ENCODE results near the gene RBL1. TPM values are rescaled to one million over a fixed set of nuclear protein-coding genes. Genes with fewer than 3 reads are reported as not detected.
A peak's percentile ranks its signal among the peaks of the same experiment; 100 is the strongest.

The RBL1 gene
- total and polyA plus RNA-seq, 4 donors = 1.4 to 9.5 (median 5.4) TPM

GRCh38 chr20:37096415-37097041 is 731 bp upstream of the RBL1 start:
- H3K4me3 ChIP-seq = no peak overlapping the region
- no peaks in the 10 kb centered on the region for H3K9me3 ChIP-seq (ENCODE audit: control insufficient read depth in 4 of 4, insufficient read depth in 3 of 4, low read length in 3 of 4)
- no peak overlapping the region for H3K9ac ChIP-seq (ENCODE audit: insufficient read depth in 1 of 2, low read length in 2 of 2)
- H3K27me3 ChIP-seq (ENCODE audit: control insufficient read depth in 3 of 3, insufficient read depth in 3 of 3, low read length in 2 of 3) = no peaks in the 10 kb centered on the region
- no peak overlapping the region for H3K27ac ChIP-seq (ENCODE audit: low read depth in 1 of 2, low read length in 1 of 2)
- ATAC-seq (ENCODE audit: insufficient read depth, low FRiP score) (no peak), DNase-seq (peak in 2 of 3 donors; percentile 6 to 8)
- H3K4me1 ChIP-seq (ENCODE audit: control insufficient read depth in 5 of 5, insufficient read depth in 5 of 5, low read length in 5 of 5) = peaks cover 0 to 12% (median 2%) of the 10 kb centered on the region in 5 donors
- TF ChIP-seq, protein P1, sequence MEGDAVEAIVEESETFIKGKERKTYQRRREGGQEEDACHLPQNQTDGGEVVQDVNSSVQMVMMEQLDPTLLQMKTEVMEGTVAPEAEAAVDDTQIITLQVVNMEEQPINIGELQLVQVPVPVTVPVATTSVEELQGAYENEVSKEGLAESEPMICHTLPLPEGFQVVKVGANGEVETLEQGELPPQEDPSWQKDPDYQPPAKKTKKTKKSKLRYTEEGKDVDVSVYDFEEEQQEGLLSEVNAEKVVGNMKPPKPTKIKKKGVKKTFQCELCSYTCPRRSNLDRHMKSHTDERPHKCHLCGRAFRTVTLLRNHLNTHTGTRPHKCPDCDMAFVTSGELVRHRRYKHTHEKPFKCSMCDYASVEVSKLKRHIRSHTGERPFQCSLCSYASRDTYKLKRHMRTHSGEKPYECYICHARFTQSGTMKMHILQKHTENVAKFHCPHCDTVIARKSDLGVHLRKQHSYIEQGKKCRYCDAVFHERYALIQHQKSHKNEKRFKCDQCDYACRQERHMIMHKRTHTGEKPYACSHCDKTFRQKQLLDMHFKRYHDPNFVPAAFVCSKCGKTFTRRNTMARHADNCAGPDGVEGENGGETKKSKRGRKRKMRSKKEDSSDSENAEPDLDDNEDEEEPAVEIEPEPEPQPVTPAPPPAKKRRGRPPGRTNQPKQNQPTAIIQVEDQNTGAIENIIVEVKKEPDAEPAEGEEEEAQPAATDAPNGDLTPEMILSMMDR (IDR thresholded peaks at IDR 0.05; ENCODE audit: control extremely low read depth, extremely low read depth) = no peak
- WGBS, 2 donors = 74 to 78% methylated on average over 11 of the region's 11 CpGs
- H3K36me3 ChIP-seq (ENCODE audit: control insufficient read depth in 4 of 4, insufficient read depth in 4 of 4, low read length in 4 of 4) = no peaks in the 10 kb centered on the region

GRCh38 chr20:37095108-37095598 is 644 bp downstream of the RBL1 start:
- no peaks in the 10 kb centered on the region for H3K9me3 ChIP-seq (ENCODE audit: control insufficient read depth in 4 of 4, insufficient read depth in 3 of 4, low read length in 3 of 4)
- H3K4me1 ChIP-seq (ENCODE audit: control insufficient read depth in 5 of 5, insufficient read depth in 5 of 5, low read length in 5 of 5) = peaks cover 0 to 12% (median 2%) of the 10 kb centered on the region in 5 donors
- H3K27me3 ChIP-seq (ENCODE audit: control insufficient read depth in 3 of 3, insufficient read depth in 3 of 3, low read length in 2 of 3) = no peaks in the 10 kb centered on the region
- DNase-seq = peak in 1 of 3 donors; percentile 17
- H3K36me3 ChIP-seq (ENCODE audit: control insufficient read depth in 4 of 4, insufficient read depth in 4 of 4, low read length in 4 of 4) = no peaks in the 10 kb centered on the region
- TF ChIP-seq, protein P1 (IDR thresholded peaks at IDR 0.05; ENCODE audit: control extremely low read depth, extremely low read depth) = no peak
- peak overlapping the region; percentile 89 for H3K4me3 ChIP-seq
- H3K9ac ChIP-seq (ENCODE audit: insufficient read depth in 1 of 2, low read length in 2 of 2) = peak overlapping the region; percentile 15 to 65
- no peak for ATAC-seq (ENCODE audit: insufficient read depth, low FRiP score)
- 2 to 4% methylated on average over 19 of the region's 19 CpGs for whole genome bisulfite sequencing, 2 donors
- H3K27ac ChIP-seq (ENCODE audit: low read depth in 1 of 2, low read length in 1 of 2) = peak overlapping the region in 1 of 2 donors; percentile 39

DNA sequence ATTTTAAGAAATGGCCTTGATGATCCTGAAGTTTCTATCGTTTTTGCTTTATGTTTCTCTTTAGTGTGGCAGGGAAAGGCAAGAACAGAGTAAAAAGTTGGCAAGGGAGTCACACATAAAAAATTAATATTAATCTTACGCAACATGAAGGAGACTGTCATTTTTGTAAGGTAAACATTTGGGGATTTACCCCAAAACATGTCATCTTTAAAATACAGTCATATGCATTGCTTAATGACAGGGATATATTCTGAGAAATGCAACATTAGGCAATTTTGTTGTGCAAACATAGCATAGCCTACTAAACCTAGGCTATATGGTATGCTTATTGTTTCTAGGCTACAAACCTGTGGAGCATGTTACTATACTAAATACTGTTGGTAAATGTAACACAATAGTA is 5.4 kb downstream of the RBL1 start:
- TF ChIP-seq, protein P1 (IDR thresholded peaks at IDR 0.05; ENCODE audit: control extremely low read depth, extremely low read depth) = no peak
- no peak for ATAC-seq (ENCODE audit: insufficient read depth, low FRiP score)

More for the DNA sequence above, 5.4 kb downstream of the RBL1 start:
- Histone ChIP-seq H3K27ac (ENCODE audit: low read depth in 1 of 2, low read length in 1 of 2) (no peak overlapping the region), H3K9me3 (ENCODE audit: control insufficient read depth in 4 of 4, insufficient read depth in 3 of 4, low read length in 3 of 4) (no peaks in the 10 kb centered on the region), H3K27me3 (ENCODE audit: control insufficient read depth in 3 of 3, insufficient read depth in 3 of 3, low read length in 2 of 3) (no peaks in the 10 kb centered on the region), H3K36me3 (ENCODE audit: control insufficient read depth in 4 of 4, insufficient read depth in 4 of 4, low read length in 4 of 4) (peaks cover 0 to 8% (median 2%) of the 10 kb centered on the region in 4 donors), H3K9ac (ENCODE audit: insufficient read depth in 1 of 2, low read length in 2 of 2) (no peak overlapping the region), H3K4me1 (ENCODE audit: control insufficient read depth in 5 of 5, insufficient read depth in 5 of 5, low read length in 5 of 5) (peaks cover 0 to 7% (median 2%) of the 10 kb centered on the region in 5 donors), H3K4me3 (no peak overlapping the region)
- no peak for DNase-seq
- WGBS, 2 donors = 86 to 90% methylated on average over 2 of the region's 2 CpGs
